Measurements from ENCODE around the gene ACACA.

DNA sequence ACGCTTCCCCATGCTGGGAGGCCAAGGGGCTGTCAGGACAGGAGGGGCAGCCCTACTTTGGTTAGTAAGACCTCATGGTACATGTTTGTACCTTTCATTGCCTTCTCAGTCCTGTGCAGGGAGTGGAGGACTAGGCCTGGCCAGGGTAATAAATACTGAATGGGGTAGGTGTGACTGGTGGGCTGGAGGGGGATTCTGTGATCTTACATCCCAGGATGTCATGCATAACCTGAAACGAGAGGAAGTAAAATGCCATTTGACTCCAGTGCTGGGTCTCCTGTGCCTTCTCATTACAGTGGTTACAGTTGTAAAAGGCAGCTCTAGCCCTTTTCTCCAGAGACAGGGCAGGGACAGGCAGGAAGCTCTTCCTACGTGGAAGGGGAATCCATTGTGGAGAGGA, 319.7 kb downstream of the ACACA start:
- TF ChIP-seq NFATC3 (IDR thresholded peaks at IDR 0.05) (no peak), FOXJ2 (tag; IDR thresholded peaks at IDR 0.05) (no peak), FOXJ3 (CRISPR knock-in tag; IDR thresholded peaks at IDR 0.05) (no peak), SIX5 (IDR thresholded peaks at IDR 0.05; ENCODE audit: borderline replicate concordance in 1 of 2, insufficient read depth in 1 of 2, low read depth in 1 of 2, low read length in 2 of 2) (no peak), ZNF274 (IDR thresholded peaks at IDR 0.05; ENCODE audit: borderline replicate concordance, low read depth, low read length) (no peak), NFE2L1 (tag; IDR thresholded peaks at IDR 0.05; ENCODE audit: borderline replicate concordance, low read depth) (no peak), ETV6 (IDR thresholded peaks at IDR 0.05; ENCODE audit: borderline replicate concordance in 1 of 2, low read depth in 2 of 2, low read length in 1 of 2) (no peak), ETV6 (CRISPR knock-in tag; IDR thresholded peaks at IDR 0.05; ENCODE audit: borderline replicate concordance) (no peak), CREB5 (CRISPR knock-in tag; IDR thresholded peaks at IDR 0.05) (no peak), STAG1 (CRISPR knock-in tag; IDR thresholded peaks at IDR 0.05; ENCODE audit: borderline replicate concordance) (no peak)
- TF ChIP-seq, protein P1, sequence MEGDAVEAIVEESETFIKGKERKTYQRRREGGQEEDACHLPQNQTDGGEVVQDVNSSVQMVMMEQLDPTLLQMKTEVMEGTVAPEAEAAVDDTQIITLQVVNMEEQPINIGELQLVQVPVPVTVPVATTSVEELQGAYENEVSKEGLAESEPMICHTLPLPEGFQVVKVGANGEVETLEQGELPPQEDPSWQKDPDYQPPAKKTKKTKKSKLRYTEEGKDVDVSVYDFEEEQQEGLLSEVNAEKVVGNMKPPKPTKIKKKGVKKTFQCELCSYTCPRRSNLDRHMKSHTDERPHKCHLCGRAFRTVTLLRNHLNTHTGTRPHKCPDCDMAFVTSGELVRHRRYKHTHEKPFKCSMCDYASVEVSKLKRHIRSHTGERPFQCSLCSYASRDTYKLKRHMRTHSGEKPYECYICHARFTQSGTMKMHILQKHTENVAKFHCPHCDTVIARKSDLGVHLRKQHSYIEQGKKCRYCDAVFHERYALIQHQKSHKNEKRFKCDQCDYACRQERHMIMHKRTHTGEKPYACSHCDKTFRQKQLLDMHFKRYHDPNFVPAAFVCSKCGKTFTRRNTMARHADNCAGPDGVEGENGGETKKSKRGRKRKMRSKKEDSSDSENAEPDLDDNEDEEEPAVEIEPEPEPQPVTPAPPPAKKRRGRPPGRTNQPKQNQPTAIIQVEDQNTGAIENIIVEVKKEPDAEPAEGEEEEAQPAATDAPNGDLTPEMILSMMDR (IDR thresholded peaks at IDR 0.05 in 2 of 3, conservative IDR thresholded peaks at IDR 0.05 in 1 of 3; ENCODE audit: insufficient read depth in 2 of 3, low read depth in 1 of 3, low read length in 3 of 3) = no peak

Measured in K562 (cell line).